HG03432 (cell line): ENCODE measurements around the gene S100A4.
A peak's percentile ranks its signal among the peaks of the same experiment; 100 is the strongest.

Experiments used
- ATAC-seq: cut with Tn5 transposase; IDR thresholded peaks from one replicate; pipeline ENCODE4 v1.9.1; 2021; ENCODE audit warnings: mild to moderate bottlenecking, moderate library complexity; ENCODE audit not compliant: unreplicated experiment

The S100A4 gene

GRCh38 chr1:153513023-153513422 is 32.6 kb downstream of the S100A4 start:
- ATAC-seq, result no peak

- peak; percentile 49 for ATAC-seq
These were observed 34.6 kb downstream of the S100A4 start for GRCh38 chr1:153510984-153511410.

GRCh38 chr1:153509729-153510354 is 35.8 kb downstream of the S100A4 start:
- ATAC-seq, result no peak

GRCh38 chr1:153509036-153509435 is 36.6 kb downstream of the S100A4 start:
- ATAC-seq, result no peak

GRCh38 chr1:153507926-153508583 is 37.6 kb downstream of the S100A4 start:
- ATAC-seq, result no peak

- no peak for ATAC-seq
These were observed 38.7 kb downstream of the S100A4 start for GRCh38 chr1:153506831-153507413.

GRCh38 chr1:153506386-153506785 is 39.2 kb downstream of the S100A4 start:
- no peak for ATAC-seq

- ATAC-seq, result no peak
These were observed 40.0 kb downstream of the S100A4 start for GRCh38 chr1:153505576-153505975.

GRCh38 chr1:153503766-153504165 is 41.8 kb downstream of the S100A4 start:
- no peak for ATAC-seq

- no peak for ATAC-seq
These were observed 46.9 kb downstream of the S100A4 start for GRCh38 chr1:153498746-153499145.

GRCh38 chr1:153495536-153495935 is 50.1 kb downstream of the S100A4 start:
- ATAC-seq, result no peak

GRCh38 chr1:153494976-153495535 is 50.5 kb downstream of the S100A4 start:
- ATAC-seq, result no peak
